OCI-LY7 (cell line): ENCODE data around the gene STPG4. TPM values are rescaled to one million over a fixed set of nuclear protein-coding genes. Genes with fewer than 3 reads are reported as not detected.

ENCODE experiments used
- BruUV-seq: library from RNA; stranded (reverse); fragments of 400-500 nt; replicated peaks from 2 replicates; lab custom pipeline; 2021; lab: Mats Ljungman, UMichigan
- CTCF ChIA-PET: fragments of 300-600 bp; sonication (Branson Sonifier 250); formaldehyde crosslinking; loops from one replicate; lab custom pipeline; 2022; ENCODE audit warnings: antibody characterized with exemption; ENCODE audit not compliant: unreplicated experiment; lab: Charles Lee
- POLR2A ChIA-PET: fragments of 300-600 bp; sonication (Branson Sonifier 250); formaldehyde crosslinking; loops from one replicate; lab custom pipeline; 2022; ENCODE audit warnings: antibody characterized with exemption; lab: Charles Lee
- DNase-seq: peaks from one replicate; pipeline ENCODE4 v3.0.0-alpha.2; 2015; ENCODE audit warnings: low spot score
- H2AFZ ChIP-seq: fragments of 200-600 bp; sonication (generic), shearing (Covaris generic); 2 replicates; pipeline ENCODE4 v1.6.1; 2014; ENCODE audit warnings: mild to moderate bottlenecking, antibody characterized with exemption, low read length, moderate library complexity
- H3K27ac ChIP-seq: fragments of 200-600 bp; sonication (generic); 2 replicates; pipeline ENCODE4 v1.5.1; 2014; ENCODE audit warnings: mixed run types, low read depth, mild to moderate bottlenecking, moderate library complexity, low read length, inconsistent platforms; ENCODE audit not compliant: poor library complexity, severe bottlenecking
- H3K36me3 ChIP-seq: fragments of 200-600 bp; sonication (generic); 2 replicates; pipeline ENCODE4 v1.6.1; 2014; ENCODE audit warnings: mild to moderate bottlenecking, antibody characterized with exemption, low read length, moderate library complexity, mixed read lengths; ENCODE audit not compliant: insufficient read depth
- H3K4me1 ChIP-seq: fragments of 200-600 bp; sonication (generic); 2 replicates; pipeline ENCODE4 v1.5.1; 2014; ENCODE audit warnings: mild to moderate bottlenecking, low read length; ENCODE audit not compliant: insufficient read depth, poor library complexity, severe bottlenecking
- H3K4me2 ChIP-seq: fragments of 200-600 bp; sonication (generic); 2 replicates; pipeline ENCODE4 v1.6.1; 2014; ENCODE audit warnings: mild to moderate bottlenecking, low read length
- H3K4me3 ChIP-seq: fragments of 200-600 bp; sonication (generic); 2 replicates; pipeline ENCODE4 v1.5.1; 2014; ENCODE audit warnings: mild to moderate bottlenecking, low read depth, low read length; ENCODE audit not compliant: poor library complexity, severe bottlenecking
- H3K79me2 ChIP-seq: fragments of 200-600 bp; sonication (generic); 2 replicates; pipeline ENCODE4 v1.6.1; 2016; ENCODE audit warnings: low read depth, mild to moderate bottlenecking, low read length, moderate library complexity, mixed read lengths; ENCODE audit not compliant: insufficient read depth
- H3K9me2 ChIP-seq: fragments of 200-600 bp; sonication (generic); 2 replicates; pipeline ENCODE4 v1.6.1; 2016; ENCODE audit warnings: mild to moderate bottlenecking, low read length, mixed read lengths; ENCODE audit not compliant: insufficient read depth
- H3K9me3 ChIP-seq: fragments of 200-600 bp; sonication (generic); 2 replicates; pipeline ENCODE4 v1.6.1; 2014; ENCODE audit warnings: mild to moderate bottlenecking, mixed run types, low read length, mixed read lengths
- H4K20me1 ChIP-seq: fragments of 200-600 bp; sonication (generic); 2 replicates; pipeline ENCODE4 v1.6.1; 2014; ENCODE audit warnings: mild to moderate bottlenecking, antibody characterized with exemption, low read length, moderate library complexity, mixed read lengths; ENCODE audit not compliant: insufficient read depth
- EZH2phosphoT487 ChIP-seq: fragments of 200-600 bp; sonication (generic); IDR thresholded peaks from 2 replicates; pipeline ENCODE4 v1.6.1; 2018; ENCODE audit warnings: low read depth, borderline replicate concordance, mild to moderate bottlenecking, mixed run types, antibody characterized with exemption, low read length, moderate library complexity, mixed read lengths
- intact Hi-C: fragments of 100-400 bp; cut with micrococcal nuclease; formaldehyde crosslinking; loops from one replicate; pipeline ENCODE4 v1.10.0; 2022; ENCODE audit not compliant: unreplicated experiment
- total RNA-seq, 2 experiments: library from RNA; depleted of rRNA in 1 of 2; stranded (reverse); fragments of >200 nt in 1 of 2; shearing (Covaris generic) in 1 of 2; gene quantifications; 2 replicates each; pipeline ENCODE4 v1.2.3, GENCODE V29; 2014 to 2022
- TF ChIP-seq, protein P1 (sequence below): fragments of 200-600 bp; sonication (generic); conservative IDR thresholded peaks from 2 replicates; pipeline ENCODE4 v1.5.1; 2014; ENCODE audit warnings: mild to moderate bottlenecking, antibody characterized with exemption, low read length, moderate library complexity, mixed read lengths

The STPG4 gene
- total RNA-seq, 2 experiments from 2014 or later, result 0.68 TPM; not detected in 1

DNA sequence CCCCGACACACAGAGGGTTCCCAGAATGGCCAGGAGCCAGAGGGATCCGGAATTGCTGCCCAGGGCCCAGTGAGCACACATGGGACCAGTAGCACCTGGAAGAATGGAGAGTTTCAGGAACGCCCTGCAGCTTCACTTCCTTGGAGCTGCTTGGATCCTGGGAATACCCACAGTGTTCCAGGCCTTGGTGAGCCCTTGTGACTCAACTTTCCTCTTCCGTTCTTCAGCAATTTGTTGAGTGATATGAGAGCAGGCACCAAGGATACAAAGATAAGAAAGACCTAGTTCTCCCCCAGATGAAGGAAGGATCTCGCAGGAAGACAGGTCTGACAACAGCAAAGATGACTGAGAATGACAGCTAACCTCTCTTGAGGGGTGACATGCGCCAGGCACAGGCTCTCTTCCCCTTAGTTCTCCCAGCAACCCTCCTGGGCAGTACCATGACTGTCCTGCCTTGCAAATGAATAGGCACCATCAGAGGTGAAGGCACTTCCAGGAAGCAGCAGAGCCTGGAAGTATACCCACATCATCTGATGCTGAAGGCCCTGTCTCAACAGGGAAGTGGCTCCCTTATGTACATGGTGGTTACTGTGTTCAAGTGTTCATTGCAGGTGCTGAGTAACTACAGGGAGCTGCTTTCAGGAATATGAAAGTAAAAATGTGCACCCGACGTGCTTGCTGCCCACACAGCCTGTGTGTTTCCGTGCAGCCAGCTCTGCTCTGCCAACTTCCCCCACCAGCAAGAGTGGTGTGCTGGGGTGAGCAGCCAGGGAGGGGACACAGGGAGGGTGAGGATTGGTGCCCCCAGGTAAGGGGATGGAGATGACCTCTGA lies 116.2 kb downstream of the STPG4 start:
- no peak for DNase-seq
- intact Hi-C loops, result no loop called here
- POLR2A ChIA-PET, result no interaction called here

DNA sequence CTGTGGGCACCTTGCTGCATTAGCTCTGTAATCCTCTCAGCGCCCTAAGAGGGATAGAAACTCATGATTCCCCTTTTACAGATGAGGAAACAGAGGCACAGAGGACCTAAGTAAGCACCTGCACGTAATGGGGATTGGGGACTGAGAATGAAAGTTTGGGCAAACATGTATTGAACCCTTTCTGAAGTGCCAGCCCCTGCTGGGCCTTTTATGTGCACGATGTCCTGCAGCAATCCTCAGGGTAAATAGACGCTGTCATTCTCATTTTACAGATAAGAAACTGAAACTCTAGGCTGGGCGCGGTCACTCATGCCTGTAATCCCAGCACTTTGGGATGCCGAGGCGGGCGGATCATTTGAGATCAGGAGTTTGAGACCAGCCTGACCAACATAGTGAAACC lies 117.4 kb downstream of the STPG4 start:
- no TSS peak for BruUV-seq
- H3K4me3 ChIP-seq, result no peak overlapping the region
- no peak overlapping the region for H3K27ac ChIP-seq
- no peak for TF ChIP-seq EZH2phosphoT487
- TF ChIP-seq, protein P1, sequence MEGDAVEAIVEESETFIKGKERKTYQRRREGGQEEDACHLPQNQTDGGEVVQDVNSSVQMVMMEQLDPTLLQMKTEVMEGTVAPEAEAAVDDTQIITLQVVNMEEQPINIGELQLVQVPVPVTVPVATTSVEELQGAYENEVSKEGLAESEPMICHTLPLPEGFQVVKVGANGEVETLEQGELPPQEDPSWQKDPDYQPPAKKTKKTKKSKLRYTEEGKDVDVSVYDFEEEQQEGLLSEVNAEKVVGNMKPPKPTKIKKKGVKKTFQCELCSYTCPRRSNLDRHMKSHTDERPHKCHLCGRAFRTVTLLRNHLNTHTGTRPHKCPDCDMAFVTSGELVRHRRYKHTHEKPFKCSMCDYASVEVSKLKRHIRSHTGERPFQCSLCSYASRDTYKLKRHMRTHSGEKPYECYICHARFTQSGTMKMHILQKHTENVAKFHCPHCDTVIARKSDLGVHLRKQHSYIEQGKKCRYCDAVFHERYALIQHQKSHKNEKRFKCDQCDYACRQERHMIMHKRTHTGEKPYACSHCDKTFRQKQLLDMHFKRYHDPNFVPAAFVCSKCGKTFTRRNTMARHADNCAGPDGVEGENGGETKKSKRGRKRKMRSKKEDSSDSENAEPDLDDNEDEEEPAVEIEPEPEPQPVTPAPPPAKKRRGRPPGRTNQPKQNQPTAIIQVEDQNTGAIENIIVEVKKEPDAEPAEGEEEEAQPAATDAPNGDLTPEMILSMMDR, result no peak
- H3K36me3 ChIP-seq, result peaks cover 69% of the 10 kb centered on the region
- ChIA-PET CTCF (no interaction called here), POLR2A (interaction anchor here (1.0 kb wide), 1 partner anchor 9 kb away, joined by 5 read pairs; no protein-coding TSS in a partner anchor)
- no peaks in the 10 kb centered on the region for H3K9me3 ChIP-seq
- H3K79me2 ChIP-seq, result no peaks in the 10 kb centered on the region
- no peaks in the 10 kb centered on the region for H3K9me2 ChIP-seq
- H3K4me1 ChIP-seq, result peaks cover 4% of the 10 kb centered on the region
- no peak overlapping the region for H3K4me2 ChIP-seq
- intact Hi-C loops, result no loop called here
- H4K20me1 ChIP-seq, result no peaks in the 10 kb centered on the region
- DNase-seq, result no peak
- no peak overlapping the region for H2AFZ ChIP-seq

More for the DNA sequence above, 116.2 kb downstream of the STPG4 start:
- Histone ChIP-seq H3K4me1 (peaks cover 4% of the 10 kb centered on the region), H3K4me2 (no peak overlapping the region), H3K4me3 (no peak overlapping the region), H3K79me2 (no peaks in the 10 kb centered on the region), H2AFZ (no peak overlapping the region), H3K36me3 (peaks cover 66% of the 10 kb centered on the region), H3K9me3 (no peaks in the 10 kb centered on the region), H3K27ac (no peak overlapping the region), H4K20me1 (no peaks in the 10 kb centered on the region), H3K9me2 (no peaks in the 10 kb centered on the region)
- BruUV-seq, result no TSS peak
- CTCF ChIA-PET, result no interaction called here
- TF ChIP-seq, protein P1, result no peak
- no peak for TF ChIP-seq EZH2phosphoT487

Other genes starting within 250 kb of the STPG4 start
- gene MCFD2, start 239.5 kb downstream of the STPG4 start, total RNA-seq (2014; rRNA removed; shearing (Covaris generic)), result 55.7 and 64.2 TPM in 2 replicates
- gene MCFD2, start 239.5 kb downstream of the STPG4 start, total RNA-seq (2022), result 72.5 and 75.2 TPM in 2 replicates
- 51.9 and 64.1 TPM in 2 replicates for gene TTC7A, start 214.1 kb downstream of the STPG4 start, total RNA-seq (2014; rRNA removed; shearing (Covaris generic))
- 75.1 and 76.2 TPM in 2 replicates for gene TTC7A, start 214.1 kb downstream of the STPG4 start, total RNA-seq (2022)
- 407 and 572 TPM in 2 replicates for gene CALM2, start 21.2 kb upstream of the STPG4 start, total RNA-seq (2014; rRNA removed; shearing (Covaris generic))
- 562 and 598 TPM in 2 replicates for gene CALM2, start 21.2 kb upstream of the STPG4 start, total RNA-seq (2022)
- not detected in 2 replicates for gene EPCAM, start 214.0 kb upstream of the STPG4 start, total RNA-seq (2014; rRNA removed; shearing (Covaris generic))
- not detected in 2 replicates for gene EPCAM, start 214.0 kb upstream of the STPG4 start, total RNA-seq (2022)
- 96.8 and 107 TPM in 2 replicates for gene MSH2, start 247.8 kb upstream of the STPG4 start, total RNA-seq (2014; rRNA removed; shearing (Covaris generic))
- 94.8 and 97.8 TPM in 2 replicates for gene MSH2, start 247.8 kb upstream of the STPG4 start, total RNA-seq (2022)